ENCODE results near the gene MAGEA9.
"Not testable (repeated sequence)": the region's sequence is repeated elsewhere in the genome, so short reads cannot be mapped to it uniquely, and the experiment has no call there.

MAGEA9 gene, protein sequence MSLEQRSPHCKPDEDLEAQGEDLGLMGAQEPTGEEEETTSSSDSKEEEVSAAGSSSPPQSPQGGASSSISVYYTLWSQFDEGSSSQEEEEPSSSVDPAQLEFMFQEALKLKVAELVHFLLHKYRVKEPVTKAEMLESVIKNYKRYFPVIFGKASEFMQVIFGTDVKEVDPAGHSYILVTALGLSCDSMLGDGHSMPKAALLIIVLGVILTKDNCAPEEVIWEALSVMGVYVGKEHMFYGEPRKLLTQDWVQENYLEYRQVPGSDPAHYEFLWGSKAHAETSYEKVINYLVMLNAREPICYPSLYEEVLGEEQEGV

GRCh38 chrX:149781727-149782126, at the start of gene MAGEA9:
Gene MAGEA9 (plus strand): TSS chrX:149781930. CDS start chrX:149786211, 4,281 bp downstream.
- not testable (repeated sequence) for DNase-seq (ENCODE audit: low spot score)

- not testable (repeated sequence) for DNase-seq (ENCODE audit: low spot score)
Measured at GRCh38 chrX:149742269-149742668, 39.5 kb upstream of the MAGEA9 start.

DNA sequence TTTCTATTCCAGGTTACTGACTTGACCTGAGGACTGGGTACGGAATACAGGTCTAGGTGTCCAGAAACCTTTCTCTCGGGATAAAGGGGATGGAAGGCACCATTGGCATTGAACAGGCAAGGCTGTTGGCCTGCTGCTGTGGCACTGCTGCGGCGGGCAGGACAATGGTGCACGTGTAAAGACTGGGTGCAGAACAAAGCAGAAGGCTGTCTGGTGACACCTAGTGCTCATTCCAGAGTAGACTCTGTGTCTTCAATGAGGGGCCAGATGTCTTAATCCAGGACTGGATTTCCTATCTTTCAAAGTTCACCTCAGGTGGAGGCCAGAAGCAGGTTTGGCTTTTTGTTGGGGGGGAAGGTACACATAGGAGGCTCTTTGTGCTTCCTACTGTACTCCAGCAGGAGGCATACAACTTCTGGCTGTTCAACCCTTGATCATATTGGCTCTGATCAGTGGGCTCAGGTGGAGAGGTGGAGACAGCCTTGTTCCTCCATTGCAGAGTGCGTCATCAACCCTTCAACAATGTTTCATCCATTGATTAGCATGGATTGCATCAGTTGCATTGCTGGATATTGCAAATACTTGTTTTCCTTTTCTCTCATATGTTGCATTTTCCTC, 35.2 kb upstream of the MAGEA9 start:
- not testable (repeated sequence) for DNase-seq (ENCODE audit: low spot score)

- DNase-seq (ENCODE audit: low spot score): no peak
Measured at GRCh38 chrX:149757206-149758067, 24.3 kb upstream of the MAGEA9 start.

- DNase-seq (ENCODE audit: low spot score): no peak
Measured at GRCh38 chrX:149758068-149758714, 23.5 kb upstream of the MAGEA9 start.

GRCh38 chrX:149758715-149759078, 23.0 kb upstream of the MAGEA9 start:
- DNase-seq (ENCODE audit: low spot score): not testable (repeated sequence)

- no peak for DNase-seq (ENCODE audit: low spot score)
Measured at GRCh38 chrX:149759824-149760223, 21.9 kb upstream of the MAGEA9 start.

GRCh38 chrX:149760965-149761364, 20.8 kb upstream of the MAGEA9 start:
- DNase-seq (ENCODE audit: low spot score): no peak

DNA sequence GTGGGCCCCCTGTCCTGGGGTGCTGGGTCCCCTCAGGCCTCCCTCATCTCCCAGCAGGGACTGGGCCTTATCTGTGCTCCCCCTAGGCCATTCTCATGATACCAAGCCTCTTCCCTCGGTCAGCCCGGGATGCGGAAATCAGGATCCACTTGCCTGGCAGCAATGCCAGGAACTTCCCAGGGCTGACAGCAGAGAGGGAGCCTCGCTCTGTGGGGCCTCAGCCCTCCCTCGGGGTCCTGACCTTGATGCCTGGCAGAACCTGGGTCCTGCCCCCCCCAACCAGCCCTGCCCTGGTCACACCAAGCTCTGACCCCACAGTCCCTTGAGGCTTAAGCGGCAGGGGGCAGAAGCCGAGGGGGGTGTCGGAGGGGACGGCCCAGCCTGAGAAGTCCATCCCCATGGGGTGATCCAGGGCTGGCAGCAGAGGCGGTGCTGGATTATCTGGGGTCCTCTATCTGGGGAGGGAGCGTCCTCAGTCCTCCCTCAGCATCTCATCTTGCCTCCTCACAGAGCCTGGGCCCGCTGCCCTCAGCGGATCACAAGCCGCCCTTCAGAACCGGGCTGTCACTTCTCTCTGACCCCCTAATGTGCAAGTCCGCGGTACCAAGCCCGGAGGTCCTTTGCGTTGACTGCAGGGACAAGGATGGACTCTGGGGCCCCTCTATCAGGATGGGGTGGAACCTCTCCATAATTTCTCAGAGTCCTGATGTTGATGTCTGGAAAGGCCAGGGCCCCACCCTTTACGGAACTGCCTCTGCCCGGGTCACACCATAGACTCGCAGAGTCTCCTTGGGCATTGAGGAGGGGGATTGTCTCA, 19.7 kb upstream of the MAGEA9 start:
- DNase-seq (ENCODE audit: low spot score): not testable (repeated sequence)

- no peak for DNase-seq (ENCODE audit: low spot score)
Measured at GRCh38 chrX:149762696-149763614, 18.8 kb upstream of the MAGEA9 start.

DNA sequence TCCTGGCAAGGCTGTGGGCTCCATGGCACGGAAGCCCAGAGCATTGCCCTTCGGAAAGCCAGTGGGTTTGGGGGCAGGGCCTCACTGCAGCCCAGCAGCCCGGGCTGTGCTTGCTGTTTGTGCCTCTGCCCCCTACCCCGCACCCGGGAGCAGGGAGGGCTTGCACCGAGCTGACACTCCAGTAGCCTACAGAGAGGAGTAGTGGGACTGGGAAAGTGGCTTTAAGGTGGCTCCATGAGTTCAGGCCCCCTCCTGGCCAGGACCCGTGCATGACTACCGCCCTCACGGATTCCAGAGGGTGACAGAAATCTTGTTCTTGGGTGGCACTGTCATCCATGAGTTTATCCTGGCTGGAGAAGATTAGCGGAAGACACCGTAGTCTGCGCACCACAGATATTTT, 11.4 kb upstream of the MAGEA9 start:
- DNase-seq (ENCODE audit: low spot score): not testable (repeated sequence)

- not testable (repeated sequence) for DNase-seq (ENCODE audit: low spot score)
Measured at GRCh38 chrX:149773026-149773425, 8.7 kb upstream of the MAGEA9 start.

DNA sequence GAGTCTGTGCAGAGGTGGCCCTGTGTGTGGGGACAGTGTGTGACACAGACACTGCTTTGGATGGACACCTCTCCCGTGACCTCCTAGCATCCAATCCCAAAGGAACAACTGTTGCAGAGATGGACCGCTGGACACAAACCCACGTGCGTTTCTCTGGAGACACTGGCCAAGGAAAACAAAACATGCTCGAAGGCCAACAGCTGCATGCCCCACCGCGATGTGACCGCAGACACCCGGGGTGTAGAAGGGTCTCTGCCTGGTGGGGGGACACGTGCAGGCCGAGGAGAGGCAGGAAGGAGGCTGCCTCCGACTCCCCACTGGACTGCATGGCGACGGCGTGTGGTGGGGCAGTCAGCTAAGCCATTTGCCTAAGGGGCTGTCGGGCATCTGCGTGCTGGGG, 8.0 kb upstream of the MAGEA9 start, which contains the start of gene HSFX1:
TSS of gene HSFX1 (plus strand) at position 301 of the 400 bp plus-strand sequence. CDS start 614 bp downstream, outside the sequence.
- DNase-seq (ENCODE audit: low spot score): not testable (repeated sequence)

DNA sequence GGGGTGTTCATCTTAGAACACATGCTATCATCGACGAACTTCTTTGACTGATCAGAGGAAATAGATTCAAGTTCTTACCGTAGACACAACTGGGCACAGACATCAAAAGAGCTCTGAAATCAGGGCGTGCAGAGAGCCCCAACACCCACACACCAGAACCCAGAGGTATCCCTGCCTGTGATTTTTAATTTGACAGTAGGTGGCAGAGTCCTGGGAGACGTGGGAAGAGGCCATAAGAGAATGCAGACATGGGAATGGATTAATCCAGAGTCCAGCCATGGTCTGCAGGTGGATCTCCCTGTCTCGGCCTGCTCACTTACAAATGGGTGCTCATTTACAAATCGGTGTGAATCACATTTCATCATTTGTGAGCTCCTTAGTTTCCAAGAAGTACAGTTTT, 3.7 kb upstream of the MAGEA9 start:
- DNase-seq (ENCODE audit: low spot score): not testable (repeated sequence)

GRCh38 chrX:149795531-149795930, 13.8 kb downstream of the MAGEA9 start:
- DNase-seq (ENCODE audit: low spot score): not testable (repeated sequence)

GRCh38 chrX:149799095-149799714, 17.5 kb downstream of the MAGEA9 start:
- DNase-seq (ENCODE audit: low spot score): no peak

DNA sequence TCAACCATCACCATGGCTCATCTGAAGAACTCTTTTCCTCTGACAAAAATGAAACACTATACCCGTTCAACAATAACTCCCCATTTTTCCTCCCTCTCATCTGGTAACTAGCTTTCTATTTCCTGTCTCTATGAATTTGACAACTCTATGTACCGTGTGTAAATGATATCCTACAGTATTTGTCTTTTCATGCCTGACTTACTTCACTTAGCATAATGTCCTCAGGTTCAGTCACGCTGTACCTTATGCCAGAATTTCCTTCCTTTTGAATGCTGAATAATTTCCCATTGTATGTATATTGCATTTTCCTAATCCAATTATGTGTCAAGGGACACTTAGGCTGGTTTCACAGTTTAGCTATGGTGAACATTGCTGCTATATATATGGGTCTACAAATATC, 18.2 kb downstream of the MAGEA9 start:
- no peak for DNase-seq (ENCODE audit: low spot score)

DNA sequence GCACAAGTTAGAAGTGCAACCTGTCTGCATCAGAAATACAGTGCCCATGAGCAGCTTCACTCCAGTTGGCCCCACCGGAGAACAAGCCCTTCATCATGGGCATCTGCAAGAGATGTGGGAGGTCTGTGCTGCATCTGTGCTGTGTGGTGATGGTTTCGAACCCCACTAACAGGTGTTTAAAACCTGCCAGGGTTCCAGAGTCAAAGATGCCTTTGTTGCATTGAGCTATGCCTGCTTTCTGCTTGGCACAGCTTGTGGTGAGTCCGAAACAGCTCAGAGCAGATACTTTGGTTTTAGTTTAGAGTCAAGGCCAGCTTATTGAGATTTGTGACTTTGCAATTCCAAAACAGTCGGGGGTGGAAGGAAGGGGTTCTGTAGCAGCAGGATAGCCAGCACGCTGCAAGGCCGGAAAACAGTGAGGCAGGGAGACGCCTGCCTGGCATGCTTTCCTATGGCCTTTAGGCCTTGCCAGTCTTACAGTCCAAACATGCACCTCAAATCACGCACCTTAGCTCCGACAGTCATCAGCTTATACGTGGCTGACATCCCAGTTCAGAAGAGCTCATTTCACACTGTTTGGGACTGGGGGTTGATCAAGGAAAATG, 21.8 kb downstream of the MAGEA9 start:
- no peak for DNase-seq (ENCODE audit: low spot score)

DNA sequence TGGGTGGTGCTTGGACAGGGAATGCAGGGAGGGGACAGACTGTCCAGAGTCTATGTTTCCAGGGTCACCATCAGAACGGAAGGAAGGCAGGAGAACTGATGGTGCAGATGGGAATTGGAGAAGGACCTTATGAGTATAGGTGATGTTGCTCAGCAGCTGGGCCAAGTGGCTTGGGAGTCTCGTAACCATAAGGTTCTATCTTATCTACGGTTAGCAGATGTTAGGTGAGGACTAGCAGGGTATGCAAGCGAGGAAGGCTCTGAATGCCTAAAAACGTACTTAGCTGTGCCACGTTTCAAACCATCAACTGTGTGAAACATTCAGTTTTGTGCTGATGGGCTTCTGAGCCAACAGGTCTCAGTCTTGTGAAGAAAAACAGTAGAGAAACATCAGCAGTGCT, 22.4 kb downstream of the MAGEA9 start:
- DNase-seq (ENCODE audit: low spot score): no peak
